Cardiac muscle cell (in vitro differentiated cells and primary cell): ENCODE results near the gene TXNDC5. TPM values are rescaled to one million over a fixed set of nuclear protein-coding genes. Genes with fewer than 3 reads are reported as not detected.
"Not testable (repeated sequence)": the region's sequence is repeated elsewhere in the genome, so short reads cannot be mapped to it uniquely, and the experiment has no call there.

ENCODE experiments used
- DNase-seq, 2 donors: peaks; one replicate each; pipeline versions ENCODE4 v3.0.0 to v3.0.0-alpha.2; 2010 to 2017; ENCODE audit warnings: low read depth in 1 of 2, low spot score in 1 of 2
- H3K27ac ChIP-seq: fragments of 200-600 bp; sonication (generic); 2 replicates; pipeline ENCODE4 v1.5.1; 2016
- H3K27me3 ChIP-seq: fragments of 200-600 bp; sonication (generic); 2 replicates; pipeline ENCODE4 v1.6.0; 2016; ENCODE audit warnings: control low read depth
- H3K36me3 ChIP-seq: fragments of 200-600 bp; sonication (generic); 2 replicates; pipeline ENCODE4 v1.5.1; 2016; ENCODE audit warnings: control low read depth
- H3K4me1 ChIP-seq: fragments of 200-600 bp; sonication (generic); 2 replicates; pipeline ENCODE4 v1.8.1; 2017; ENCODE audit warnings: low read depth, mild to moderate bottlenecking, mixed run types
- H3K4me3 ChIP-seq: fragments of 200-600 bp; sonication (generic); 2 replicates; pipeline ENCODE4 v1.5.1; 2016; ENCODE audit warnings: mild to moderate bottlenecking
- H3K9me3 ChIP-seq: fragments of 200-600 bp; sonication (generic); 2 replicates; pipeline ENCODE4 v1.5.1; 2017; ENCODE audit warnings: low read depth, mild to moderate bottlenecking, control low read depth
- polyA plus RNA-seq: library from polyadenylated mRNA; unstranded; fragments of >200 nt; fragmentation: Nextera tagmentation; extraction: Ambion mirVana; gene quantifications from 2 replicates; pipeline ENCODE4 v1.2.1, GENCODE V29; 2016
- total RNA-seq: library from RNA; depleted of rRNA; stranded (reverse); fragments of >200 nt; gene quantifications from 2 replicates; pipeline ENCODE4 v1.2.3, GENCODE V29; 2016
- TF ChIP-seq, protein P1 (sequence below): IDR thresholded peaks from 2 replicates; pipeline ENCODE4 v1.5.1; 2012; ENCODE audit warnings: low read depth, mild to moderate bottlenecking, low read length

TXNDC5 gene
- total and polyA plus RNA-seq, 2 experiments from 2014 or later = 73.1 to 111 TPM

DNA sequence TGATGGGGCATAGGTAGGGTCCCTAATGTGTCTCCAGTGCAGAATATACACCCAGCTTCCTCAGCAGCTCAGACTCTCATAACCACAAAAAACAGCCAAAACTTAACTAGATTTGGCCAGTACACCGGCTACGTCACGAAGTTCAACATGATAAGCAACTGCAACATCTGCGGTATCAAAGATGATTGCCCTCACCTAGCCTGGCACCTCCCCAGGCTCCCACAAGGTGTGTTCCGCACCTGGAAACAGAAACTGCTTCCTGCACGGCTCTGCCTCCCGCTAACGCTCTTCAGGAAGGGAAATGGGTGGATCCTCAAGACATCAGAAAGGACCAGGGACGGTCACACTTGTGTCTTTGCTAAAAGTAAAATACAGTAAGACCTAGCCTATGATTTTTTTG, 9.5 kb downstream of the TXNDC5 start:
- DNase-seq = no peak
- no peak overlapping the region for H3K4me3 ChIP-seq
- H3K27me3 ChIP-seq = no peaks in the 10 kb centered on the region
- H3K36me3 ChIP-seq = peaks cover 36% of the 10 kb centered on the region
- TF ChIP-seq, protein P1, sequence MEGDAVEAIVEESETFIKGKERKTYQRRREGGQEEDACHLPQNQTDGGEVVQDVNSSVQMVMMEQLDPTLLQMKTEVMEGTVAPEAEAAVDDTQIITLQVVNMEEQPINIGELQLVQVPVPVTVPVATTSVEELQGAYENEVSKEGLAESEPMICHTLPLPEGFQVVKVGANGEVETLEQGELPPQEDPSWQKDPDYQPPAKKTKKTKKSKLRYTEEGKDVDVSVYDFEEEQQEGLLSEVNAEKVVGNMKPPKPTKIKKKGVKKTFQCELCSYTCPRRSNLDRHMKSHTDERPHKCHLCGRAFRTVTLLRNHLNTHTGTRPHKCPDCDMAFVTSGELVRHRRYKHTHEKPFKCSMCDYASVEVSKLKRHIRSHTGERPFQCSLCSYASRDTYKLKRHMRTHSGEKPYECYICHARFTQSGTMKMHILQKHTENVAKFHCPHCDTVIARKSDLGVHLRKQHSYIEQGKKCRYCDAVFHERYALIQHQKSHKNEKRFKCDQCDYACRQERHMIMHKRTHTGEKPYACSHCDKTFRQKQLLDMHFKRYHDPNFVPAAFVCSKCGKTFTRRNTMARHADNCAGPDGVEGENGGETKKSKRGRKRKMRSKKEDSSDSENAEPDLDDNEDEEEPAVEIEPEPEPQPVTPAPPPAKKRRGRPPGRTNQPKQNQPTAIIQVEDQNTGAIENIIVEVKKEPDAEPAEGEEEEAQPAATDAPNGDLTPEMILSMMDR = no peak
- H3K9me3 ChIP-seq = no peaks in the 10 kb centered on the region
- peaks cover 3% of the 10 kb centered on the region for H3K4me1 ChIP-seq
- no peak overlapping the region for H3K27ac ChIP-seq

DNA sequence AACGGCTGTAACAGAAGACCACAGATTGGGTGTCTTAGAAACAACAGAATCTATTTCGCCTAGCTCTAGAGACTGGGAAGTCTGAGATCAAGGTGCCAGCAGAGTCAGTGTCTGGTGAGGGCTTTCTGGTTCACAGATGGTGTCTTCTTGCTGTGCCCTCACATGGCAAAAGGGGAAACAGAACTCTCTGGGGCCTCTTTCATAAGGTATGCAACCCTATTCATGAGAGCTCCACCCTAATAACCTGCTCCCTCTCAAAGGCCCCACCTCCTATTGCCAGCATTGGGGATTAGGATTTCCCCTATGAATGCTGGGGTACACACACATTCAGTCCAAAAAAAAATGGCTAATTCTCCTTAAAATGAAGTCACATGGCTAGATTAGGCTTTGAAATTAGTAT, 10.0 kb downstream of the TXNDC5 start:
- TF ChIP-seq, protein P1 = no peak
- Histone ChIP-seq H3K27me3 (no peaks in the 10 kb centered on the region), H3K4me3 (no peak overlapping the region), H3K27ac (no peak overlapping the region), H3K9me3 (no peaks in the 10 kb centered on the region), H3K4me1 (peaks cover 3% of the 10 kb centered on the region), H3K36me3 (peaks cover 38% of the 10 kb centered on the region)
- no peak for DNase-seq

DNA sequence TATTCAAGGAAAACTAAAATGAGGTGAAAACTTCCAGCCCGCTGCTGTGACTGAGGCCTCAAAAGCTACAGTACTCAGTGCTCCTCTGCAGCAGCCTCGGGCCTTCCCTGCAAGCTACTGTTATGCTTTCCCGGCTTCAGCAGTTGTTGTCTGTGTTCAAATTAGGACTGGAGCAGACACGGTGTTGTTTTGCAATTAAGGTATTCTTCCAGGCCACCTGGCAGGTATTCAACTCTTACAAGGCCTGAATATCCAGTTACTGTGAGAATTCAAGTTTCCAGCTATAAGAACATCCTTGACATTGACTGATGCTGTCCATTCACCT, 10.7 kb downstream of the TXNDC5 start:
- DNase-seq = no peak
- peak overlapping the region; percentile 39 for H3K27ac ChIP-seq
- TF ChIP-seq, protein P1 = no peak
- peaks cover 45% of the 10 kb centered on the region for H3K36me3 ChIP-seq
- no peaks in the 10 kb centered on the region for H3K9me3 ChIP-seq
- H3K4me3 ChIP-seq = no peak overlapping the region
- no peaks in the 10 kb centered on the region for H3K27me3 ChIP-seq
- peaks cover 3% of the 10 kb centered on the region for H3K4me1 ChIP-seq

DNA sequence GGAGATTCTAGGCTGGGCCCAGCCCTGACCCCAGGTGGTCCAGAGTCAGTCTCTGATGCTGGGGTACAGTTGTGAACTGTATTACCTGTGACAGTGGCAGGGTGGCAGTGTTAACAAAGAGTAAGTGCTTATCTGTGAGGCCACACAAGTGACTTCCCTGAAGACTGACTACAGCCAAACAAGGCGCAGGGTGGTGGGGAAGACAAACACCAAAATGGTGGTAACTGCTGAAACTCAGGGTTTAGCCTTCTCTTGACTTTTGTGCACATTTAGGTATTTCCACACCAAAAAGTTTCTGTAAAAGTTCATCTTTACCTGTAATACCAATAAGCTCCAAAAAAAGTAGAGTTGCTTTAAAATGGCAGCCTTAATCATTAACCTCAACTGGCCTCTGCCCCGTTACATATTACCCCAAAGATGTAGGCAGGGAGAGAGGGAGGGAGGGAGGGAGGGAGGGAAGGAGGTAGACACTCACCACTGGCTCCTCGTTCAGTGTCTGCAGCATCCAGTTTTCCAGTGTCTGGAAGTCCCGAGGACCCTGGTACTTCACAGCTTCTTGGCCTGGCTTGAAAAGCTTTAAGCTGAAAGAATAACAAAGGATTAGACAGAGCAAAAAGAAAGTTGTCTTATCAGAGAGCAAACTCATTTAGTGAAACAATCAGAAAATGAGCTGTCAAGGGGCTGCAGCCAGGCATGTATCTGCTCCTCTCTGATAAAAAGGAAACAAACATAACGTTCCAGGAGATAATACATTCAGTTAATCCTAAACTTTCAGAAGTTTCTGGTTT, 11.3 kb downstream of the TXNDC5 start:
- Histone ChIP-seq H3K27ac (peak overlapping the region; percentile 39), H3K4me1 (peaks cover 3% of the 10 kb centered on the region), H3K4me3 (no peak overlapping the region), H3K27me3 (no peaks in the 10 kb centered on the region), H3K9me3 (no peaks in the 10 kb centered on the region), H3K36me3 (peaks cover 49% of the 10 kb centered on the region)
- DNase-seq = no peak
- TF ChIP-seq, protein P1 = no peak

DNA sequence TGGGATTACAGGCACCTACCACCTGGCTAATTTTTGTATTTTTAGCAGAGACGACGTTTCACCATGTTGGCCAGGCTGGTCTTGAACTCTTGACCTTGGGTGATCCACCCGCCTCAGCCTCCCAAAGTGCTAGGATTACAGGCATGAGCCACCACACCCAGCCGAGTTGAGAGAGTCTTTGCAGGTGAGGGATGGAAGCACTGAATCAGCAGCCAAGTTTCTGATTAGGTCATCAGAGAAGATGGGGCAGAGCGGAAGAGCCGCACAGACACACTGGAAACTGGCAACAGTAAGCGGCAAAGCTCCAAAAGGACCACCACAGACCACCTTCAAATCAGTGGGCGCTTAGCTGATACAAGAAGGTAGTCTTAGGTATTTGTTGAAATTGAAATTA, 12.4 kb downstream of the TXNDC5 start:
- not testable (repeated sequence) for H3K4me1 ChIP-seq, DNase-seq, H3K4me3 ChIP-seq, H3K27me3 ChIP-seq, H3K9me3 ChIP-seq, H3K27ac ChIP-seq
- H3K36me3 ChIP-seq = peaks cover 39% of the 10 kb centered on the region

DNA sequence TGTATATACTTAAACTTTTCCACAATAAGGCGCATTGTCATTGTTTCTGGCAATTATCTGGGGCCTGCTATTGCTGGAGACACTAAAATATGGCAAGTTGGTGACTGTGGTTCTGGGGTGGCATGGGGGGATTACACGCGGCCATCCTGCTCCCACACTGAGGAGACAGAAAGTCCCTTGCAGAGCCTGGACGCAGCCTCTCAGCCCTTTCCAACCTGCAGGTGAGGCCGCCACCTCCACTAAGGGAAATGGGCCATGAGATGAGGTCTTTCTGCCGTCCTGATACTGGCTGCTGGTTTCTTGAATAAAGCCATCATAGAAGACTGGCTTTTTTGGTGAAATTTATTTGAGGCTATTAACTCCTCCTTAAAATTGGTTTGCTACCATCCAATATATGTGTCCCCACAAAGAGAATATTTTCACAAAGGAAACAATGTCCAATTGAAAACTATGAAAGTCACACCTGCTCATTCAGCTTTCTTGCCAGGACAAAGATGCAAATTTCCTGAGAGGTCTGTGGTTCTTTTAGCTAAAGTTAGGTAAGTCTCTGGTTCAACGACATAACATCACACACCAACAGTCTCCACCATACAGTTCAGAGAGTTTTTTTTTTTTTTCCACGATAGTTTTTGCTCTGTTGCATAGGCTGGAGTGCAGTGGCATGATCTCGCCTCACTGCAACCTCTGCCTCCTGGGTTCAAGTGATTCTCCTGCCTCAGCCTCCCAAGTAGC, 13.0 kb downstream of the TXNDC5 start:
- Histone ChIP-seq H3K4me1 (peaks cover 3% of the 10 kb centered on the region), H3K27ac (no peak overlapping the region), H3K9me3 (no peaks in the 10 kb centered on the region), H3K36me3 (peaks cover 37% of the 10 kb centered on the region), H3K4me3 (no peak overlapping the region), H3K27me3 (no peaks in the 10 kb centered on the region)
- DNase-seq = no peak
- TF ChIP-seq, protein P1 = no peak
